Transverse colon (tissue), 4 donors: ENCODE results near the gene ZFAND3. TPM values are rescaled to one million over a fixed set of nuclear protein-coding genes. Genes with fewer than 3 reads are reported as not detected.

Experiments used
- DNase-seq: peaks from one replicate; pipeline ENCODE4 v3.0.0-alpha.2; 2019
- H3K27ac ChIP-seq, 4 donors: fragments of 200-600 bp; sonication (generic); 2 replicates each; pipeline ENCODE4 v1.5.1; 2016 to 2018; ENCODE audit warnings: inconsistent platforms in 4 of 4
- H3K27me3 ChIP-seq: fragments of 200-600 bp; sonication (generic); 2 replicates; pipeline ENCODE4 v1.5.1; 2017; ENCODE audit warnings: inconsistent platforms
- H3K36me3 ChIP-seq, 4 donors: fragments of 200-600 bp; sonication (generic); 2 replicates each; pipeline ENCODE4 v1.5.1; 2017 to 2019; ENCODE audit warnings: inconsistent platforms in 4 of 4
- H3K4me1 ChIP-seq, 4 donors: fragments of 200-600 bp; sonication (generic); 2 replicates each; pipeline ENCODE4 v1.5.1; 2017 to 2020; ENCODE audit warnings: inconsistent platforms in 4 of 4
- H3K4me3 ChIP-seq, 4 donors: fragments of 200-600 bp; sonication (generic); 1 replicate in 1 of 4; 2 replicates in 3 of 4; pipeline versions ENCODE4 v1.5.1 to v1.6.1; 2017 to 2019; ENCODE audit warnings: inconsistent platforms in 4 of 4
- H3K9me3 ChIP-seq, 2 donors: fragments of 200-600 bp; sonication (generic); 2 replicates each; pipeline ENCODE4 v1.5.1; 2017 to 2019; ENCODE audit warnings: inconsistent platforms in 2 of 2
- EP300 ChIP-seq: sonication (generic); formaldehyde crosslinking; IDR thresholded peaks from one replicate; pipeline ENCODE4 v1.6.1; 2017; ENCODE audit warnings: antibody characterized with exemption, low read depth
- POLR2A ChIP-seq: fragments of 450-650 bp; IDR thresholded peaks from one replicate; pipeline ENCODE4 v1.6.1; 2016; ENCODE audit warnings: antibody characterized with exemption, mild to moderate bottlenecking, moderate library complexity
- POLR2AphosphoS5 ChIP-seq, 3 donors: sonication (generic); formaldehyde crosslinking; IDR thresholded peaks; one replicate each; pipeline ENCODE4 v1.6.1; 2016; ENCODE audit warnings: antibody characterized with exemption in 3 of 3
- WGBS, 2 donors: methylation state at CpG; one replicate each; pipeline ENCODE4 v1.1.5; 2018; ENCODE audit warnings: low coverage in 1 of 2; 5-methylcytosine and 5-hydroxymethylcytosine counted together
- in situ Hi-C, 4 donors: fragments of 200-750 bp; cut with MboI; loops; one replicate each; pipeline versions ENCODE4 v1.15.0 to v1.15.1; 2017; ENCODE audit warnings: low sequenced_read_pairs in 3 of 4, low pct_ligation_motif_present in 1 of 4, low pct_unique_long_range_greater_than_20kb in 1 of 4
- intact Hi-C: fragments of 100-400 bp; cut with DNase I; formaldehyde crosslinking; loops from one replicate; pipeline ENCODE4 v1.15.1; 2023; ENCODE audit warnings: low total_unique reads
- total RNA-seq, 4 donors: library from RNA; depleted of rRNA; stranded (reverse); fragments of >200 nt; gene quantifications; one replicate each; pipeline ENCODE4 v1.1.0, GENCODE V29; 2016
- TF ChIP-seq, protein P1 (sequence below), 5 experiments: fragments of 200-600 bp in 3 of 5; fragments of 450-650 bp in 2 of 5; sonication (generic) in 3 of 5; IDR thresholded peaks; 1 replicate in 2 of 5; 2 replicates in 3 of 5; pipeline ENCODE4 v1.5.1; 2016 to 2017; ENCODE audit warnings: antibody characterized with exemption in 5 of 5, inconsistent platforms in 3 of 5, mild to moderate bottlenecking in 2 of 5, moderate library complexity in 1 of 5

Gene ZFAND3
- total RNA-seq, 4 donors from 2014 or later, result 20.5 to 83.4 (median 36.5) TPM

DNA sequence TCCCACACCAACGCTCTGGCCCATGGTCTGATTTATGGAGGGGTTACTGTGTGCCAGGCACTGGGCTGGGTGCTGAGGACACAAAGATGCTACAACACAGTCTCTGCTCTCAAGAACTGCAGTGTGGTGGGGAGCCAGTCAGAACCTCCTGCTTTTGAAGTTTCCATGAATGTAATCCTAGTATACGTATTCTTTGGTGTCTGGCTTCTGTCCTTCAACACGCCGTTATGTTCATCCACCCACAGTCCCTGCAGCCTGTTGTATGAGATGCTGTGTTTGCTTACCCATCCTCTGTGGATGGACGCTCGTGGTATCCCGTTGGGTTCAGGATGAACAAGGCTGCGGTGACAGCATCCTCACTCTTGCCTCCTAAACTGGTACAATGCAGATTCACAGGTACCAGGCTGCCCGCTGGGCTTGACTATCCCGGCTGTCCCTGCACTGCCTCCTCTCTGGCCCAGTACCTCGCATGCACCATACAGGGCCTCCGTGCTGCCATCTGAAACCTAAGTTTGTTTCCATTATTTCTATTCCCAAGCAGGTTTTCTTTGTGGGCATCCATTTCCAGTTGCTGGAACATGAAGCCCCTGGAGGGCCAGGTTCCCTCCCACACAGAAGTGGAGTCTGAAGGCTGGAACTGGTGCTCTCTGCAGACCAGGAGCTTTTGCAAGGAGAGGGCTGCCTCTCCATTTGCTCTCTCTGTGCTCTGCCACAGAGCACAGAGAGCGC, 364.5 kb downstream of the ZFAND3 start:
- no peaks in the 10 kb centered on the region for H3K36me3 ChIP-seq
- H3K27ac ChIP-seq, result no peak overlapping the region
- TF ChIP-seq, protein P1, sequence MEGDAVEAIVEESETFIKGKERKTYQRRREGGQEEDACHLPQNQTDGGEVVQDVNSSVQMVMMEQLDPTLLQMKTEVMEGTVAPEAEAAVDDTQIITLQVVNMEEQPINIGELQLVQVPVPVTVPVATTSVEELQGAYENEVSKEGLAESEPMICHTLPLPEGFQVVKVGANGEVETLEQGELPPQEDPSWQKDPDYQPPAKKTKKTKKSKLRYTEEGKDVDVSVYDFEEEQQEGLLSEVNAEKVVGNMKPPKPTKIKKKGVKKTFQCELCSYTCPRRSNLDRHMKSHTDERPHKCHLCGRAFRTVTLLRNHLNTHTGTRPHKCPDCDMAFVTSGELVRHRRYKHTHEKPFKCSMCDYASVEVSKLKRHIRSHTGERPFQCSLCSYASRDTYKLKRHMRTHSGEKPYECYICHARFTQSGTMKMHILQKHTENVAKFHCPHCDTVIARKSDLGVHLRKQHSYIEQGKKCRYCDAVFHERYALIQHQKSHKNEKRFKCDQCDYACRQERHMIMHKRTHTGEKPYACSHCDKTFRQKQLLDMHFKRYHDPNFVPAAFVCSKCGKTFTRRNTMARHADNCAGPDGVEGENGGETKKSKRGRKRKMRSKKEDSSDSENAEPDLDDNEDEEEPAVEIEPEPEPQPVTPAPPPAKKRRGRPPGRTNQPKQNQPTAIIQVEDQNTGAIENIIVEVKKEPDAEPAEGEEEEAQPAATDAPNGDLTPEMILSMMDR (IDR thresholded peaks at IDR 0.05), result no peak
- TF ChIP-seq POLR2AphosphoS5 (IDR thresholded peaks at IDR 0.05) (no peak), POLR2A (no peak), EP300 (no peak)
- H3K4me1 ChIP-seq, result no peaks in the 10 kb centered on the region
- in situ Hi-C loops (no loop called here), intact Hi-C loops (no loop called here)
- no peaks in the 10 kb centered on the region for H3K9me3 ChIP-seq
- no peak overlapping the region for H3K4me3 ChIP-seq
- 97% methylated on average over 13 of the region's 13 CpGs; no CpG with 5 or more reads in 1 of the 2 donors for WGBS, 2 donors
- no peak for DNase-seq
- H3K27me3 ChIP-seq, result no peaks in the 10 kb centered on the region

DNA sequence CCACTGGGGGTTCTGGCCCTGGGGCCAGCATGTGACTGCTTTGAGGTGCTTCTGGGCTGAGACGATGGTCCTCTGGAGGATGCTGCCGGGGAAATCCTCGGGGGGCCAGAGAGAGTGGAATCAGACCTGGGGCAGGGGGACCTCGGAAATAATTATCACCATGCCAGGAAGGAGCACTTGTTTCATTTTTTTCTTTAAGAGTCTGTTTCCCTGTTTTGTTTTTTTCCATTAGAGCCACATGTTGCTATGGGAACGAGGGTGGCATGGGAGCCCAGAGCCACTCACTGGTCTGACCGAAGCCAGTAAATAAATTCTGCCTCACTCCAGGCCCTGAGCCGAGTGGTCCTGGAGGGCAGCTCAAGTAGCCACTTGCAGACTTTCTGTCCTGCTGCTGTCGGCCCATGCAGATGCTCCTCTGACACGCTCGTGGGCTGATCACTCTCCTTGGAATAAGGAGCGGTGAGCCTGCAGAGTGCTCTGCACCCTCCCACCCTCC, 365.1 kb downstream of the ZFAND3 start:
- intact Hi-C loops (no loop called here), in situ Hi-C loops (no loop called here)
- DNase-seq, result no peak
- Histone ChIP-seq H3K4me3 (no peak overlapping the region), H3K27ac (no peak overlapping the region), H3K36me3 (no peaks in the 10 kb centered on the region), H3K4me1 (no peaks in the 10 kb centered on the region), H3K9me3 (no peaks in the 10 kb centered on the region), H3K27me3 (no peaks in the 10 kb centered on the region)
- no peak for TF ChIP-seq EP300
- TF ChIP-seq POLR2A, result no peak
- TF ChIP-seq, protein P1 (IDR thresholded peaks at IDR 0.05), result no peak
- TF ChIP-seq POLR2AphosphoS5 (IDR thresholded peaks at IDR 0.05), result no peak
- 85 to 100% methylated on average over 3 to 11 of the region's 11 CpGs for WGBS, 2 donors

DNA sequence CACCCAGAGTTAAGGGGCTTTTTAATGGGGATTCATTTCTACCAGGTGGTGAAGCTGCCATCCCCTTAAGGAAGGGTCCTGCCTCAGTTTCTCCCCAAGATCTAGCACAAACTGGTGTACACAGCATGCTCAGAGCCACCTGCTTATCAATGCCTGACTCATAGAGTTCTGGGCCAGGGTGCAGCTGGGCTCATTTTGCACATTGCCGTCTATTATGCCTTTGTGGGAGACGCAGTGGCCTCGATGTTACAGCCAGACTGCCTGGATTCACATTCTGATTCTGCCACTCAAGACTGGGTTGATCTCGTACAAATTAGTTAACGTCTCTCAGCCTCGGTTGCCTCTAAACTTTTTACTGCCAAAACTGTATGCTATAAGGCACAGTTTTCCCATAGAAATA, 365.7 kb downstream of the ZFAND3 start:
- H3K27me3 ChIP-seq, result no peaks in the 10 kb centered on the region
- H3K9me3 ChIP-seq, result no peaks in the 10 kb centered on the region
- intact Hi-C loops (no loop called here), in situ Hi-C loops (no loop called here)
- no peaks in the 10 kb centered on the region for H3K36me3 ChIP-seq
- 97% methylated on average over 6 of the region's 6 CpGs; no CpG with 5 or more reads in 1 of the 2 donors for WGBS, 2 donors
- TF ChIP-seq POLR2A (no peak), POLR2AphosphoS5 (IDR thresholded peaks at IDR 0.05) (no peak), EP300 (no peak)
- TF ChIP-seq, protein P1 (IDR thresholded peaks at IDR 0.05), result no peak
- H3K27ac ChIP-seq, result no peak overlapping the region
- DNase-seq, result no peak
- H3K4me3 ChIP-seq, result no peak overlapping the region
- no peaks in the 10 kb centered on the region for H3K4me1 ChIP-seq

DNA sequence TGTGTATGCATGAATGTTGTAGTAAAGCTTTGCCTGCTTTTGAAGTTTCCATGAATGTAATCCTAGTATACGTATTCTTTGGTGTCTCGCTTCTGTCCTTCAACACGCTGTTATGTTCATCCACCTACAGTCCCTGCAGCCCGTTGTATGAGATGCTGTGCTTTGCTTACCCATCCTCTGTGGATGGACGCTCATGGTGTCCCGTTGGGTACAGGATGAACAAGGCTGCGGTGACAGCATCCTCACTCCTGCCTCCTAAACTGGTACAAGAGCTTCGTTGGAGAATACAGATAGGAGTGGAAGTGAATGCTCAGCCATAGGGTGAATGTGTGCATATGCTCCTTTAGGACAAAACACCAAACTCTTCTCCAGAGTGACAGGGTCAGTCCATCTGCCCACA, 366.2 kb downstream of the ZFAND3 start:
- H3K27me3 ChIP-seq, result no peaks in the 10 kb centered on the region
- no peaks in the 10 kb centered on the region for H3K4me1 ChIP-seq
- no peak for DNase-seq
- H3K36me3 ChIP-seq, result no peaks in the 10 kb centered on the region
- 95 to 100% methylated on average over 5 to 8 of the region's 8 CpGs for WGBS, 2 donors
- no peaks in the 10 kb centered on the region for H3K9me3 ChIP-seq
- no peak overlapping the region for H3K27ac ChIP-seq
- in situ Hi-C loops, result no loop called here
- TF ChIP-seq POLR2A (no peak), POLR2AphosphoS5 (IDR thresholded peaks at IDR 0.05) (no peak), EP300 (no peak)
- TF ChIP-seq, protein P1 (IDR thresholded peaks at IDR 0.05), result no peak
- no peak overlapping the region for H3K4me3 ChIP-seq
- intact Hi-C loops, result no loop called here
